Measurements from ENCODE around the gene BRPF3. TPM values are rescaled to one million over a fixed set of nuclear protein-coding genes. Genes with fewer than 3 reads are reported as not detected.

The BRPF3 gene
- total RNA-seq, 2 experiments from 2014 or later, result 21.6 to 21.8 TPM

GRCh38 chr6:36268478-36269275, 72.1 kb downstream of the BRPF3 start:
- Mint-ChIP-seq H3K27me3 (peaks cover 9% of the 10 kb centered on the region), H3K36me3 (ENCODE audit: low read depth) (no peaks in the 10 kb centered on the region), H3K4me3 (no peak overlapping the region), H3K27ac (no peak overlapping the region), H3K4me1 (no peaks in the 10 kb centered on the region), H3K9me3 (no peaks in the 10 kb centered on the region)
- POLR2A ChIA-PET, result no interaction called here
- DNase-seq, result no peak
- CTCF ChIA-PET, result no interaction called here

- CTCF ChIA-PET, result interaction anchor here (1.1 kb wide), 1 partner anchor 20 kb away, joined by 3 read pairs; no protein-coding TSS in a partner anchor
- H3K27me3 Mint-ChIP-seq, result peaks cover 15% of the 10 kb centered on the region
These were observed 73.5 kb downstream of the BRPF3 start, which contains the start of gene PNPLA1 for GRCh38 chr6:36269834-36270705. Gene PNPLA1, plus strand, starts transcription at chr6:36270060. Its CDS starts 400 bp downstream, at chr6:36270460.

GRCh38 chr6:36272234-36272633, 75.7 kb downstream of the BRPF3 start:
- H3K4me3 Mint-ChIP-seq, result no peak overlapping the region
- POLR2A ChIA-PET, result no interaction called here
- peaks cover 23% of the 10 kb centered on the region for H3K27me3 Mint-ChIP-seq
- H3K27ac Mint-ChIP-seq, result no peak overlapping the region
- no peaks in the 10 kb centered on the region for H3K9me3 Mint-ChIP-seq
- DNase-seq, result no peak
- no peaks in the 10 kb centered on the region for H3K36me3 Mint-ChIP-seq (ENCODE audit: low read depth)
- H3K4me1 Mint-ChIP-seq, result no peaks in the 10 kb centered on the region
- CTCF ChIA-PET, result no interaction called here

More at GRCh38 chr6:36269834-36270705, 73.5 kb downstream of the BRPF3 start, which contains the start of gene PNPLA1:
- H3K36me3 Mint-ChIP-seq (ENCODE audit: low read depth), result no peaks in the 10 kb centered on the region
- H3K4me3 Mint-ChIP-seq, result no peak within 1 kb of the TSS
- no peak within 1 kb of the TSS for H3K27ac Mint-ChIP-seq
- H3K9me3 Mint-ChIP-seq, result no peaks in the 10 kb centered on the region
- H3K4me1 Mint-ChIP-seq, result no peaks in the 10 kb centered on the region
- DNase-seq, result no peak
- POLR2A ChIA-PET, result no interaction called here

- Mint-ChIP-seq H3K4me1 (no peaks in the 10 kb centered on the region), H3K9me3 (no peaks in the 10 kb centered on the region), H3K36me3 (ENCODE audit: low read depth) (no peaks in the 10 kb centered on the region), H3K4me3 (no peak overlapping the region), H3K27ac (no peak overlapping the region), H3K27me3 (peaks cover 25% of the 10 kb centered on the region)
- ChIA-PET CTCF (no interaction called here), POLR2A (no interaction called here)
- DNase-seq, result no peak
These were observed 76.5 kb downstream of the BRPF3 start for GRCh38 chr6:36273067-36273466.

- DNase-seq, result no peak
- no peak overlapping the region for H3K27ac Mint-ChIP-seq
- POLR2A ChIA-PET, result no interaction called here
- no peaks in the 10 kb centered on the region for H3K36me3 Mint-ChIP-seq (ENCODE audit: low read depth)
- peaks cover 33% of the 10 kb centered on the region for H3K27me3 Mint-ChIP-seq
- CTCF ChIA-PET, result no interaction called here
- no peaks in the 10 kb centered on the region for H3K9me3 Mint-ChIP-seq
- H3K4me1 Mint-ChIP-seq, result no peaks in the 10 kb centered on the region
- H3K4me3 Mint-ChIP-seq, result no peak overlapping the region
These were observed 77.4 kb downstream of the BRPF3 start for GRCh38 chr6:36273802-36274514.

DNA sequence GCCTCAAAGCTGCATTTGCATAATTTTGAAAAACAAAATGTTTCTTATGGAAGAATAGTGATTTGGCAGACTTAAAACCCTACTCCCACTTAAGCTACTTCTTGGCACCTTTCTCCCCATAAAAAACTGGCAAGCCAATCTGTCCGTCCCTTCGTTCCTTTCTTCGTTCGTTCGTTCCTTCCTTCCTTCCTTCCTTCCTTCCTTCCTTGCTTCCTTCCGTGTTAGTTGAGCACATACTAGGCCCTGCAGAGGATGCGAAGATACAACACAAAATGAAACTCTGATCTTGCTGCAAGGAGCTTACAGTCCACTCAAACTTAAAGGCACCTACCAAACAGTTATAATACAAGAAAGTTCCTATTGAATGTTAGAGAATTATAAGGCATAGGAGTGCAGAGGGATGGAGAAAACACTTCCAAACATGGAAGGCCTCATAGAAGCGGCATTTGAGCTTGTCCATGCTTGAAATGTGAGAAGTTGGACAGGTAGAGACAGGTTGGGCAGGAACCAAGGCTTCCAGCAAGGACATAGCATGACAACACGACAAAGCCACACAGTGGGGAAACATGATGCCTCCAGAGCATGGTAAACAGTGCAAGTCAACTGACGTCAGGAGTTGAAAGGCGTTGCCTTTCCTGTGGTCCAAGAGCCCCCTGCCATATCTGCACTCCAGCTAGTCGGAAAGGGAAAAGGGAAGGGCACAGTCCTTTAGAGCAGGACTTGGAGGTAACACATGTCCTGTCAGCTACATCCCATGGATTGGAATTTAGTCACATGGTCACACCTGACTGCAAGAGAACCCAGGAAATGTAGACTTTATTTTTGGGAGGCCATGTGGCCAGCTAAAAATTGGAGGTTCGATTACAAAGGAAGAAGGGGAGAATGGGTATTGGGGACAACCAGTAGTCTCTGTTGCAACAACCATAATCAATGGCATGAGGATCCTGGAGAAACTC, 80.3 kb downstream of the BRPF3 start:
- H3K9me3 Mint-ChIP-seq, result no peaks in the 10 kb centered on the region
- H3K4me3 Mint-ChIP-seq, result no peak overlapping the region
- no peaks in the 10 kb centered on the region for H3K36me3 Mint-ChIP-seq (ENCODE audit: low read depth)
- DNase-seq, result no peak
- H3K27ac Mint-ChIP-seq, result no peak overlapping the region
- H3K27me3 Mint-ChIP-seq, result peaks cover 55% of the 10 kb centered on the region
- ChIA-PET POLR2A (no interaction called here), CTCF (no interaction called here)
- H3K4me1 Mint-ChIP-seq, result no peaks in the 10 kb centered on the region

DNA sequence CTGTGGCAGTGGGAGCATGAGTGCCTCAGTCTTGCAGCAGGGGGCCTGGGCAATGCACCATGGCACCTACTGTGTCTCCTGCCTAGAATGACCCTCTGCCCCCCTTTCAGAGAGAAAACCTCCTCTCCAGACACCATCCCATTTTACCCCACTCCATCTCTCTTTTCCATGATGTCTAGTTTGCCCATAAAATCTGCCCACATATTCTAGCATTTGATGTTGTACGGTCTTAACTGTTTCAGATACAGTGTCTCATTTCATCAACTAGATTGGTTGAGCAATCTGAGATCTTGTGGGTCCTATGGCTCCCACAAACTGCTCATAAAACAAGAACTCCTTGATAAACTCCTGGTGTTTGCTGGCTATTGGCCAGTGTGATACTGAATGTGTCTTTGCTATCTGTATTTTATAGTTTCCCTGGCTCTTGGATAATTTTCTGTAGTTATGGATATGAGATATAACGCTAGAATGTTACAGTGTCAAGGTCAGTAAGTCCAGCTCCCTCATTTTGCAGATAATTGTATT, 81.5 kb downstream of the BRPF3 start:
- Mint-ChIP-seq H3K27ac (no peak overlapping the region), H3K9me3 (no peaks in the 10 kb centered on the region), H3K4me1 (no peaks in the 10 kb centered on the region), H3K4me3 (no peak overlapping the region), H3K36me3 (ENCODE audit: low read depth) (no peaks in the 10 kb centered on the region), H3K27me3 (peaks cover 58% of the 10 kb centered on the region)
- CTCF ChIA-PET, result no interaction called here
- DNase-seq, result no peak
- POLR2A ChIA-PET, result no interaction called here

GRCh38 chr6:36280467-36280866, 83.9 kb downstream of the BRPF3 start:
- ChIA-PET POLR2A (no interaction called here), CTCF (no interaction called here)
- H3K27me3 Mint-ChIP-seq, result peaks cover 62% of the 10 kb centered on the region
- H3K4me3 Mint-ChIP-seq, result no peak overlapping the region
- no peak overlapping the region for H3K27ac Mint-ChIP-seq
- no peaks in the 10 kb centered on the region for H3K4me1 Mint-ChIP-seq
- no peaks in the 10 kb centered on the region for H3K9me3 Mint-ChIP-seq
- no peaks in the 10 kb centered on the region for H3K36me3 Mint-ChIP-seq (ENCODE audit: low read depth)
- DNase-seq, result no peak

GRCh38 chr6:36280983-36281382, 84.4 kb downstream of the BRPF3 start:
- Mint-ChIP-seq H3K36me3 (ENCODE audit: low read depth) (no peaks in the 10 kb centered on the region), H3K27me3 (peaks cover 67% of the 10 kb centered on the region), H3K27ac (no peak overlapping the region), H3K4me3 (no peak overlapping the region), H3K9me3 (no peaks in the 10 kb centered on the region), H3K4me1 (no peaks in the 10 kb centered on the region)
- ChIA-PET POLR2A (no interaction called here), CTCF (no interaction called here)
- no peak for DNase-seq

Other genes with a start within 250 kb of the BRPF3 start
- not detected for gene SLC26A8, start 172.1 kb upstream of the BRPF3 start, total RNA-seq
- 10 to 100 TPM; 71.4 to 72.2 TPM for gene MAPK14, start 168.9 kb upstream of the BRPF3 start, total RNA-seq
- 10 to 100 TPM; 53.7 to 56.2 TPM for gene MAPK13, start 66.2 kb upstream of the BRPF3 start, total RNA-seq
- under 1 TPM in 1 of 2 experiments, not detected in 1; 0.13 TPM for gene PNPLA1, start 73.3 kb downstream of the BRPF3 start, total RNA-seq
- gene BNIP5, start 140.1 kb downstream of the BRPF3 start, total RNA-seq, result not detected
- gene ETV7, start 190.9 kb downstream of the BRPF3 start, total RNA-seq, result 10 to 100 TPM; 20.7 to 21.9 TPM
- gene PXT1, start 246.1 kb downstream of the BRPF3 start, total RNA-seq, result under 1 TPM in 1 of 2 experiments, not detected in 1; 0.35 TPM
- gene KCTD20, start 246.3 kb downstream of the BRPF3 start, total RNA-seq, result 10 to 100 TPM; 60.7 to 63.6 TPM